ENCODE results near the gene RBM38.
"Not testable (repeated sequence)": the region's sequence is repeated elsewhere in the genome, so short reads cannot be mapped to it uniquely, and the experiment has no call there.

The RBM38 gene

DNA sequence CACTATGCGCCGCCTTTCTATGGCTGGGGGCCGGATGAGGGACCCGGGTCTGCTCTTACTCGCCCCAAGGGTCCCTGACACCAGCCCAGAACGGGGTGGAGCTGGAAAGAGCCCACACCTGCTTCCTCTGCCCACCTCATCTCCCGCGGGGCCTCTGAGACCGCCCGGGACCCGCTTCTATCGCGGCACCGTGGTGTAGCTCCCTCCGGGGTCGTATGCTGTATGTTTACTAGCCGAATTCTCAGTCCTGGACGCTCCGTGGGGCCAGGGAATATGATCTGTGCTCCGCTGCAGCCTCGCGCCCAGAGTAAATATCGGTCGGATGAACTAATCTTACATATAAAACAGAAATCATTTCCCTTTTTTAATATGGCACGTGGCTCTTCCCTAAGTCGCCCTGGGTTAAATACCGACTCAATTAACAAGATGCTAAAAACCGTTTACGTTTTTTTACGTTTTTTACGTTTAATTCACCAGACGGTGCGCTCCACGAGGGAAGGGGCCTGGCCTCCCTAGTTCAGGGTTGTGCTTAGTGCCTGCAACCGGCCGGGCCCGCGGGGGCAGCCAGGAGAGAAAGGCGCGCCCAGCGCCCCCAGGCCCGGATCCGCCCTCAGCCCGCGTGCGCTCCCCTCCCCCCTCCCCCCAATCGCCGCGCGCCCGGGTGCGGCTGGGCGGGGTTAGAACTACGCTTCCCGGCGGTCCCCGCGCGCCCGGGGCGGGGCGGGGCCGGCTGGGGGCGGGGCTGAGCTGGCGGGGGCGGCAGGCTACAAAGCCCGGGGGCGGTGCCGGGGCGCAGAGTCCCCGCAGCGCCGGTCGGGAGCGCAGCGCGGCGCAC is at the start of gene RBM38:
Gene RBM38, plus strand, starts transcription at position 793 of the 835 bp plus-strand sequence. CDS start 186 bp downstream, outside the sequence.
- peak; percentile 38 to 53 for DNase-seq (ENCODE audit: low read depth in 2 of 2, low spot score in 1 of 2)

DNA sequence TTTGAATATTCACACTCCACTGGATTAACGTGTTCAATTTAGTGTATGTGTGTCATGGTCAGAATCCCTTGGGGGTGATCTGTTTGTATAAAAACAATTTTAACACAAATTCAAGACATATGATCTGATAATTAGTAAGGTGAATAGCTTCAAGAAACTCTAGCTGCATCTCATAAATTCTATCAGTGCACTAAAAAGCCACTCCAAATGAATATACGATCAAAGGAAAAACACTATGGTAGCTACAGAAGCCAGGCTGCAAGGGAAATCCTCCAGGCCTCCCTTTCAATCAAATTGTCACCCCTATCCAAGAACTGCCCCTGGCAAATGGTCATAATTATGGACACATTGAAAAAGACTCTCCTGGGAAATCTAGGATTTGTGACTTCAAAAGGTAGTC is 49.5 kb upstream of the RBM38 start:
- DNase-seq (ENCODE audit: low read depth in 2 of 2, low spot score in 1 of 2), result no peak

GRCh38 chr20:57342829-57343228 is 48.4 kb upstream of the RBM38 start:
- DNase-seq (ENCODE audit: low read depth in 2 of 2, low spot score in 1 of 2), result no peak

DNA sequence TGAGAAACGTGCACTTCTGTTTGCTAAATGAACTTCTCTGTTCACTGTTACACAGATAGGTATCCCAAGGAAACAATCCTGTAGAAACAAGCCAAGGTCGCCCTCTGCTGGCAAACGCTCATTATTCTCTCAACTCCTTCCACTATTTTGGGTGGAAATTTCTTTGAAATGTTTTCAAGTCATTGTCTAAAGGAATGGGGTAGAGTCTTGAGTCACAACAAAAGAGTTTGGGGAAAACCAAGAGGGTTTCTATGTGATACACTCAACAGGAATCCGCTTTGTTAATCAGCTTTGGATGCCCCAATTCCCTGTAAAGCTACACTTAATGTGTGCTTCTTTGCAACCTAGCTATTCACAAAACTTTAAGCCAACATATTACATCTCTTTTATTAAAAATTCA is 44.7 kb upstream of the RBM38 start:
- peak; percentile 18 to 53 for DNase-seq (ENCODE audit: low read depth in 2 of 2, low spot score in 1 of 2)

DNA sequence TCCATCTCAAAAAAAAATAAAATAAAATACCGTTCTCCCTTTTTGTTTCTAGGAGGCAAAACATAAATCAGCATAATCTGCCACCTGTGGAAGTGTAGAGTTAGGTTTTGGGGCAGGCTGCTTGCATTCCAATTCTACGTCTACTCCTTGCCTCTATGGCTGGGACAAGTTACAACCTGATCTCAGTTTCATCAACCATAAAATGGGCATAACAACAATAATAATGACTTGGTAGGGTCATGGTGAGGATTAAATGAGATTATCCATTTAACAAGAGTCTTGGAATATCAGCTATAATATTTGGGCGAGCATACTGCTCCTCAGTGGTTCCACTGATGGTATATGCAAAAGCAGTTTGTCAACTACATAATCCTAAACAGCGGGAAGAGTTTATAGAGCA is 43.8 kb upstream of the RBM38 start:
- DNase-seq (ENCODE audit: low read depth in 2 of 2, low spot score in 1 of 2), result no peak

- not testable (repeated sequence) for DNase-seq (ENCODE audit: low read depth in 2 of 2, low spot score in 1 of 2)
These were observed 42.8 kb upstream of the RBM38 start for GRCh38 chr20:57348200-57348921.

DNA sequence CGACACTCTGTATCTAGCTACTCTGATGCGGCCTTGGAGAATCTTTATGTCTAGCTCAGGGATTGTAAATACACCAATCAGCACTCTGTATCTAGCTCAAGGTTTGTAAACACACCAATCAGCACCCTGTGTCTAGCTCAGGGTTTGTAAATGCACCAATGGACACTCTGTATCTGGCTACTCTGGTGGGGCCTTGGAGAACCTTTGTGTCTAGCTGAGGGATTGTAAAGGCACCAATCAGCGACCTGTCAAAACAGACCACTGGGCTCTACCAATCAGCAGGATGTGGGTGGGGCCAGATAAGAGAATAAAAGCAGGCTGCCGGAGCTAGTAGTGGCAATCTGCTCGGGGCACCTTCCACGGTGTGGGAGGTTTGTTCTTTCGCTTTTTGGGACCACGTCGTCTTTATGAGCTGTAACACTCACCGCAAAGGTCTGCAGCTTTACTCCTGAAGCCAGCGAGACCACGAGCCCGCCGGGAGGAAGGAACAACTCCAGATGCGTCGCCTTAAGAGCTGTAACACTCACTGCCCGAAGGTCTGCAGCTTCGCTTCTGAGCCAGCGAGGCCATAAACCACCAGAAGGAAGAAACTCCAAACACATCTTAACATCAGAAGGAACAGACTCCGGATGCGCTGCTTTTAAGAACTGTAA is 42.1 kb upstream of the RBM38 start:
- DNase-seq (ENCODE audit: low read depth in 2 of 2, low spot score in 1 of 2), result not testable (repeated sequence)

DNA sequence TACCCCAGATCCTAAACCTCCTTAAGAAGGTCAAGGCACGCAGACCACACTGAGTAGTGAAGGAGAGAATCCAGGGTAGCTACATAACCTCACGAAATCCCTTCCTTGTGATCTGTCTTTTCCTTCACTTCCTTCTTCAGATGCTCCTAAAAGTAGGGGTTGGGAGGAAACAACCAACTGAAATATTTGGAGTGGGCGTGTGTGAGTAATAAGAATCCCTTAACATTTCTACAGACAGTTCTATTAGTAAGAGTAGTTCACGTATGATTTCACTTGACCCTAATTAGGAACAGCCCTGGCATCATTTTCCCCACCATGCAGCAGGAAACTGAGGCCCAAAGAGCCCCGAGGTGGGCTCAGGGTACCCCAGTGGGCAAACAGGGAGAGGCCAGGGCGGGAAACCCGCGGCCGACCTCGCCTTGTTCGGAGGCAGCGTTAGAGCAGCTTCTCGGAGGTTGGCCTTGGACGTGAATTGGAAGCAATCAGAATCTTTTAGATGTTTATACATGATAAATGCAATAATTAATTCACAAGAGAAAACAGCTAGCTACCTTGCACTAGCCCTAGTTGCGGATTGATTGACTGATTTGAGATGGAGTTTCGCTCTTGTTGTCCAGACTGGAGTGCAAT is 41.0 kb upstream of the RBM38 start:
- DNase-seq (ENCODE audit: low read depth in 2 of 2, low spot score in 1 of 2), result no peak

- not testable (repeated sequence) for DNase-seq (ENCODE audit: low read depth in 2 of 2, low spot score in 1 of 2)
These were observed 40.5 kb upstream of the RBM38 start for GRCh38 chr20:57350726-57351041.

DNA sequence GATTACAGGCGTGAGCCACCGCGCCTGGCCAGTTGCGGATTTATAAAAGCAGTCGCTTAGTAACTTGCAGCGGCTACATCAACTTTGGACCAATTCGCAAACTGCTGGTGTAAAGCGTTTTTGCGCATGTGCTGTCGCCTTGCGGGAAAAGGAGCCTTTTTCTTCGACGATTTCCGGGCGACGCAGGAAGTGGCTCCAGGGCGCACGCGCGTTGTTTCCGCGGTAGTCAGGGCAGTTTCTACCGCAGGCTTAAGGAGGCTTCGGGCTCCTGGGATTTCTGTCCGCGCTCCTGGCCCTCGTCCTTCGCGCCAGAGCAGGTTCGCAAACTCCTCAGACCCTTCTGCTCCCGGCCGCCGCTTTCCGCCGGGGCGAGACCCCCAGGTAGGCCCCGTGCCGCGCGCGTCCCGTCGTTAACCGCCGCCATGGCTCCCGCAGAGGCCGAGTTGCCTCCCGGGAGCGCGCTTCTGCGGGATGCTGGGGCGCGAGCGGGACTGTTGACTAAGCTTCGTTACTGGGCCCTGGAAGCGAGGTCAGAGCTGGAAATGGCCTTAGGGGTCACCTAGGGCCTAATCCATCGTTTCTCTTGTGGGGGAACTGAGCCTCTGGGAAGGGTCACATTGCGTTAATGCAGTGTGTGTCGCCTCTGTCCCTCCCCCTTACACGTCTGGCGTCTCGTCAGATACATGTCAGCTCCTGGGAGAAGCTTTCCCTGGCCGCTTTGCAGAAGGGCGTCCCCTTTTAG is 40.0 kb upstream of the RBM38 start, which contains the start of gene RAE1:
Gene RAE1, plus strand, starts transcription at position 214 of the 742 bp plus-strand sequence. CDS start 2,784 bp downstream, outside the sequence.
- peak; percentile 82 to 88 for DNase-seq (ENCODE audit: low read depth in 2 of 2, low spot score in 1 of 2)

DNA sequence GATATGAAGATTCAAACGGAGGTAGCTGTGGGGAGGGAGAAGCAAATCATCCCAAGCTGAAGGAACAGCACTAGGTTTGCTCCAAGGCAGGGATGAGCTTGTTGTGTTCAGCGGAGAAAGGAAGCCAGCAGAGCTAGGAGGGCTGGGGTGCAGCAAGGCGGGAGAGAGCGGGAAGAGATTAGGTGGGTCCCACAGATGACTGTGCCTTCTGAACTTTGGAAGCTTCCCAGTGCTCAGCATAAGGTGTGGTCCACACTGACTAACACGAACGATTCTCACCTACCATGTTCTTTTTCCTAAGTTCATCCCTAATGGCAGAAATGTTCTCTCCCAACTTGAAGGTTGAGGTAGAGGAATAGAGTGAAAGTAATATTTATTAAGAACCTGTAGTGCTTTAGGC is 38.9 kb upstream of the RBM38 start:
- DNase-seq (ENCODE audit: low read depth in 2 of 2, low spot score in 1 of 2), result no peak

DNA sequence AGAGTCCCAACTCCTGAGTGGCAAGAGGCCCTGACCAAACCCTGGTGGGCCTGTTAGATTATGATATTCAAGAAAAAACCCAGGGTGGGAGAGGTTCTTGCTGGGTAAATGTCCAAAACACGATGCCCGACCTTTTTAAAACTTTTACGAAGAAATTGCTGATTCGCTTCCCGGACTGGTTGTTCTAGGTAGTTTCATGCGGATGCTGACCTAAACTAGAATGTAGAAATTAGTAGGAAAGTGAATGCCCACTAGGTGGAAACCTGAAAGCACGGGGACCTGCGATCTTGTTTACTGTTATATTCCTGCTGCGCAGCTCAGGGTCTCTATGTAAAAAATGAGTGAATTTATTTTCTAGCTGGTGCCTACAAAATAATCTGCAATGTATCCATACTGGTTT is 37.8 kb upstream of the RBM38 start:
- no peak for DNase-seq (ENCODE audit: low read depth in 2 of 2, low spot score in 1 of 2)

DNA sequence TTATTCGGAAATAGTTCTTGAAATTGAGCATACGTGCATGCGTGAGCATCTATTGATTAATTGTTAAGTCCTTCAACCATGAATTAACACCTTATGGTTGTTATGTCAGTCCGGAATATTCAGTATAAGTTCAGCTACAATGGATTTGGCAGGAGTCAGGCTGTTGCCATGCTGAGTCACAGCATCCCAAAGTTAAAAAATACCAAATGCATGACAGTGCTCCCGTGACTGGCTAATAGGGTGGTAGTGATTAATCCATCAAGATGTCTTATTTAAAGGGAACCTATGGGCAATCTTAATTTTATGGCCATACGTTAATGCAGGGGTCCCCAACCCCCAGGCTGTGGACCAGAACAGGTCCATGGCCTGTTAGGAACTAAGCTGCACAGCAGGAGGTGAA is 29.7 kb upstream of the RBM38 start:
- DNase-seq (ENCODE audit: low read depth in 2 of 2, low spot score in 1 of 2), result no peak

DNA sequence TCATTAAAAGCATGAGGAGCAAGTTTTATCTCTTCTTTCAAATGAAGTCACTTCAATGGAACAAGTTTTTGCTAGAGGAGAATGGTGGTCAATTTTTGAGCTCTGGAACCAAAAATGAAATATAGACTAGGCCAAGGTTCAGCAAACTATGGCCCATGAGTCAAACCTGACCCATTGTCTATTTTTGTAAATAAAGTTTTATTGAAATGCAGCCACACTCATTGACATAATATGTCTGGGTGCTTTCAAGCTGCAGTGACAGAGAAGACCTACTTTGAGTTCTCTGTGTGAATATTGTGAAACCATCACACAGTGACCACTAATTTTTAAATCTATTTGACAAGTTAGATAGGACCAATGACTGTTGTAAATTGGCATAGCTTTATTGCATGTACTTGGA is 26.7 kb upstream of the RBM38 start:
- DNase-seq (ENCODE audit: low read depth in 2 of 2, low spot score in 1 of 2), result no peak

DNA sequence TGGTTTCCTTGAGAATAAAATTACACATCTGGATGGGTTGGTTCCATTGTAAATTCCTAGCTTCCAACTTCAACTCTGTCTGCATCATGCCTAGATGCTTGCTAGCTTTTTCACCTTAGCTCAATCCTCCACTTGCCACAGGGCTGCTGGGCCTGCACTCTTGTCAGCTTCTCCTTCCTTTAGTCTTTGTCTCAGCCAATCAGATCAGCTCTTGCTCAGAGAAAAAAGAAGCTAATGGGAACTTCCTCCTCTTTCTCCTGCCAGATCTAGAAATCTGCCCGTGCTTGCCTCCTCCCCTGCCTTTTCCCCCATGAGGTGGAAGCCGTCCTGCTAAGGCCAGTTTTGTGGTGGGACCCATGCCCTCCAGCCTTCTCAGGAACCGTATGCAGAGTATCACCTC is 21.6 kb upstream of the RBM38 start:
- no peak for DNase-seq (ENCODE audit: low read depth in 2 of 2, low spot score in 1 of 2)

DNA sequence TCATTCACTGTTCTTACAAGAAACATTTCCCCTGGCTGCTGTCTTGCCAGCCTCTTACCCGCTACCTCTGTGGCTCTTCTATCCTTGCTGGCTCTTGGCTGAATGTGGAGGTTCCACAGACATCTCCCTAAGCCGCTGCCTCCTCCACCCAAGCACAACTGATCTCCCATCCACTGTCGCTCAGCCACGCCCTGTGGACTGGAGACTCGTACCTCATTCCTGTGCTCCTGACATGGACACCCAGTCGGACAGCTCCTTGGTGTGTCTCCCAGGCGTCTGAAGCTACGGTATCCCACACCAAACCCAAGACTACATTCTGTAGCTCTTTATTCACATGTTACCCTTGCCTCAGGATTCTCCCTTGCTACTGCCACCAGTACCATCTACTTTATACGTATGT is 20.9 kb upstream of the RBM38 start:
- no peak for DNase-seq (ENCODE audit: low read depth in 2 of 2, low spot score in 1 of 2)

DNA sequence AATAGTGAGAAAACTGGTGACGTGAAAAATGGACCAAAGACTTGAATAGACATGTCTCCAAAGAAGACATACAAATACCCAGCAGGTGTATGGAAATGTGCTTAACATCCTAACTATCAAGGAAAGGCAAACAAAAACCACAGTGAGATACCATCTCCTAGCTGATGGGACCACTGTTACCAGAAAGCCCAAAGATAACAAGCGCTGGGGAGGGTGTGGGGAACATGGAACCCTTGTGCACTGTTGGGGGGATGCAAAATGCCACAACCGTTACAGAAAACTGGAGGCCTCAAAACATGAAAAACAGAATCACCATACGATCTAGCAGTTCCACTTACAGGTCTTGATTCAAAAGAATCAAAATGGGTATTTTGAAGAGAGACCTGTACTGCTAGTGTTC is 19.8 kb upstream of the RBM38 start:
- no peak for DNase-seq (ENCODE audit: low read depth in 2 of 2, low spot score in 1 of 2)

GRCh38 chr20:57372157-57372556 is 19.0 kb upstream of the RBM38 start:
- DNase-seq (ENCODE audit: low read depth in 2 of 2, low spot score in 1 of 2), result no peak

GRCh38 chr20:57372581-57373350 is 18.4 kb upstream of the RBM38 start:
- no peak for DNase-seq (ENCODE audit: low read depth in 2 of 2, low spot score in 1 of 2)

DNA sequence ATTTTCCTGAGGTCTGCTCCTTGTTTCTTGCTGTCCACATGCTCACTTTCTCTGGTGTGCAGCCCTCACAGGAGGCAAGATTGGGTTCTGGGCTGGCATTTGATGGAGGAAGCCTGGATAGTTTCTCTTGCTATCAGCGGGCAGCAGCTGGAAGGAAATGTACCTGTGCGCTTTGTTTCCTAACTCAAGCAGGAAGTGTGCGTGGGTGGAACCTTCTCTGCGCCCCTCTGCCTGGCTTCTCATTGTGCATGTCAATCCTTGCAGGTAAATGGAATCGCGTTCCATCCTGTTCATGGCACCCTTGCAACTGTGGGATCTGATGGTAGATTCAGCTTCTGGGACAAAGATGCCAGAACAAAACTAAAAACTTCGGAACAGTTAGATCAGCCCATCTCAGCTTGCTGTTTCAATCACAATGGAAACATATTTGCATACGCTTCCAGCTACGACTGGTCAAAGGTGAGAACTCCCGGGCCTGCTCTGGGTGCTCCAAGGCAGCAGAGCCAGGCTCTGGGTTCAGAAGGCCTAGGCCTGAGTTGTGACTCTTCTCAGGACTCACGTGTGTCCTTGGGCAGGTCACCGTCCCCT is 16.8 kb upstream of the RBM38 start:
- no peak for DNase-seq (ENCODE audit: low read depth in 2 of 2, low spot score in 1 of 2)
